PC-9 (cell line): ENCODE results near the gene HS6ST3.

Experiments used
- CTCF ChIP-seq: fragments of 200-600 bp; sonication (generic); conservative IDR thresholded peaks from 2 replicates; pipeline ENCODE4 v1.6.1; 2017; ENCODE audit warnings: mixed run types, antibody characterized with exemption, mild to moderate bottlenecking, moderate library complexity
- EZH2 ChIP-seq: fragments of 200-600 bp; sonication (generic); IDR thresholded peaks from 2 replicates; pipeline ENCODE4 v1.8.0; 2017; ENCODE audit warnings: antibody characterized with exemption, low read depth

GRCh38 chr13:96450326-96451020 lies 360.6 kb downstream of the HS6ST3 start:
- TF ChIP-seq CTCF (no peak), EZH2 (no peak)
